Transverse colon (tissue), 4 donors: ENCODE results near the gene GRAP. TPM values are rescaled to one million over a fixed set of nuclear protein-coding genes. Genes with fewer than 3 reads are reported as not detected.

Experiments used
- DNase-seq: peaks from one replicate; pipeline ENCODE4 v3.0.0-alpha.2; 2019
- H3K27ac ChIP-seq, 4 donors: fragments of 200-600 bp; sonication (generic); 2 replicates each; pipeline ENCODE4 v1.5.1; 2016 to 2018; ENCODE audit warnings: inconsistent platforms in 4 of 4
- H3K27me3 ChIP-seq: fragments of 200-600 bp; sonication (generic); 2 replicates; pipeline ENCODE4 v1.5.1; 2017; ENCODE audit warnings: inconsistent platforms
- H3K36me3 ChIP-seq, 4 donors: fragments of 200-600 bp; sonication (generic); 2 replicates each; pipeline ENCODE4 v1.5.1; 2017 to 2019; ENCODE audit warnings: inconsistent platforms in 4 of 4
- H3K4me1 ChIP-seq, 4 donors: fragments of 200-600 bp; sonication (generic); 2 replicates each; pipeline ENCODE4 v1.5.1; 2017 to 2020; ENCODE audit warnings: inconsistent platforms in 4 of 4
- H3K4me3 ChIP-seq, 4 donors: fragments of 200-600 bp; sonication (generic); 1 replicate in 1 of 4; 2 replicates in 3 of 4; pipeline versions ENCODE4 v1.5.1 to v1.6.1; 2017 to 2019; ENCODE audit warnings: inconsistent platforms in 4 of 4
- H3K9me3 ChIP-seq, 2 donors: fragments of 200-600 bp; sonication (generic); 2 replicates each; pipeline ENCODE4 v1.5.1; 2017 to 2019; ENCODE audit warnings: inconsistent platforms in 2 of 2
- CTCF ChIP-seq, 5 experiments: fragments of 200-600 bp in 3 of 5; fragments of 450-650 bp in 2 of 5; sonication (generic) in 3 of 5; IDR thresholded peaks; 1 replicate in 2 of 5; 2 replicates in 3 of 5; pipeline ENCODE4 v1.5.1; 2016 to 2017; ENCODE audit warnings: antibody characterized with exemption in 5 of 5, inconsistent platforms in 3 of 5, mild to moderate bottlenecking in 2 of 5, moderate library complexity in 1 of 5
- EP300 ChIP-seq: sonication (generic); formaldehyde crosslinking; IDR thresholded peaks from one replicate; pipeline ENCODE4 v1.6.1; 2017; ENCODE audit warnings: antibody characterized with exemption, low read depth
- POLR2A ChIP-seq: fragments of 450-650 bp; IDR thresholded peaks from one replicate; pipeline ENCODE4 v1.6.1; 2016; ENCODE audit warnings: antibody characterized with exemption, mild to moderate bottlenecking, moderate library complexity
- POLR2AphosphoS5 ChIP-seq, 3 donors: sonication (generic); formaldehyde crosslinking; IDR thresholded peaks; one replicate each; pipeline ENCODE4 v1.6.1; 2016; ENCODE audit warnings: antibody characterized with exemption in 3 of 3
- WGBS, 2 donors: methylation state at CpG; one replicate each; pipeline ENCODE4 v1.1.5; 2018; ENCODE audit warnings: low coverage in 1 of 2; 5-methylcytosine and 5-hydroxymethylcytosine counted together
- in situ Hi-C, 4 donors: fragments of 200-750 bp; cut with MboI; loops; one replicate each; pipeline versions ENCODE4 v1.15.0 to v1.15.1; 2017; ENCODE audit warnings: low sequenced_read_pairs in 3 of 4, low pct_ligation_motif_present in 1 of 4, low pct_unique_long_range_greater_than_20kb in 1 of 4
- intact Hi-C: fragments of 100-400 bp; cut with DNase I; formaldehyde crosslinking; loops from one replicate; pipeline ENCODE4 v1.15.1; 2023; ENCODE audit warnings: low total_unique reads
- total RNA-seq, 4 donors: library from RNA; depleted of rRNA; stranded (reverse); fragments of >200 nt; gene quantifications; one replicate each; pipeline ENCODE4 v1.1.0, GENCODE V29; 2016

GRAP gene
- total RNA-seq, 4 donors from 2014 or later: 1.6 to 20.2 (median 5.5) TPM

DNA sequence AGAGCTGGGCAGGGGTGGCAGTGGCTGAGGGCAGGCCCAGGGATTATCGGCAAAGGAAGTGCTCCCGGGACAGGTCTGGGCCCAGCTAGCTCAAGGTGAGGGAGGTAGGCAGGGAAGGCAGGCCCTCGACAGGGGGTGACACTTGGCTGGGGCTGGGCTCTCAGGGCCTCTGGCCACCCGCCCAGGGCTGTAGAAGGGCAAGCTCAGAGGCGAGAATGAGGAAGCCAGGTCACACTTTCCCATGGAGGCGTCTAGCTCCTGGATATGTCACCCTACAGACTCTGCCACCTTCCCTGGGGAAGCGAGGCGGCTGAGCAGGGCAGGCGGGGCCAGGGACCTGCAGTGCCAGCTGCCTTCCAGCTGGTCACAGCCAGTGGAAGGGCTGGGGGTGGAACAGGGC is 61.3 kb downstream of the GRAP start:
- H3K36me3 ChIP-seq: no peaks in the 10 kb centered on the region
- H3K27me3 ChIP-seq: no peaks in the 10 kb centered on the region
- TF ChIP-seq POLR2AphosphoS5 (IDR thresholded peaks at IDR 0.05): no peak
- TF ChIP-seq POLR2A: no peak
- TF ChIP-seq EP300: no peak
- no peak for TF ChIP-seq CTCF (IDR thresholded peaks at IDR 0.05)
- H3K27ac ChIP-seq: peak overlapping the region; percentile 20 to 53 (median 28)
- peaks cover 15 to 50% (median 35%) of the 10 kb centered on the region in 4 donors for H3K4me1 ChIP-seq
- in situ Hi-C loops: no loop called here
- H3K9me3 ChIP-seq: no peaks in the 10 kb centered on the region
- DNase-seq: no peak
- 56% methylated on average over 9 of the region's 9 CpGs; no CpG with 5 or more reads in 1 of the 2 donors for WGBS, 2 donors
- intact Hi-C loops: no loop called here
- no peak overlapping the region for H3K4me3 ChIP-seq

- H3K9me3 ChIP-seq: no peaks in the 10 kb centered on the region
- in situ Hi-C loops (no loop called here), intact Hi-C loops (no loop called here)
- no peak overlapping the region for H3K4me3 ChIP-seq
- no peaks in the 10 kb centered on the region for H3K27me3 ChIP-seq
- TF ChIP-seq POLR2AphosphoS5 (IDR thresholded peaks at IDR 0.05) (no peak), POLR2A (no peak), CTCF (IDR thresholded peaks at IDR 0.05) (no peak), EP300 (no peak)
- no peak for DNase-seq
- peaks cover 17 to 55% (median 39%) of the 10 kb centered on the region in 4 donors for H3K4me1 ChIP-seq
- H3K36me3 ChIP-seq: no peaks in the 10 kb centered on the region
- no peak overlapping the region for H3K27ac ChIP-seq
- 91% methylated on average over 21 of the region's 21 CpGs; no CpG with 5 or more reads in 1 of the 2 donors for WGBS, 2 donors
These were observed 62.3 kb downstream of the GRAP start for GRCh38 chr17:18984273-18985114.

DNA sequence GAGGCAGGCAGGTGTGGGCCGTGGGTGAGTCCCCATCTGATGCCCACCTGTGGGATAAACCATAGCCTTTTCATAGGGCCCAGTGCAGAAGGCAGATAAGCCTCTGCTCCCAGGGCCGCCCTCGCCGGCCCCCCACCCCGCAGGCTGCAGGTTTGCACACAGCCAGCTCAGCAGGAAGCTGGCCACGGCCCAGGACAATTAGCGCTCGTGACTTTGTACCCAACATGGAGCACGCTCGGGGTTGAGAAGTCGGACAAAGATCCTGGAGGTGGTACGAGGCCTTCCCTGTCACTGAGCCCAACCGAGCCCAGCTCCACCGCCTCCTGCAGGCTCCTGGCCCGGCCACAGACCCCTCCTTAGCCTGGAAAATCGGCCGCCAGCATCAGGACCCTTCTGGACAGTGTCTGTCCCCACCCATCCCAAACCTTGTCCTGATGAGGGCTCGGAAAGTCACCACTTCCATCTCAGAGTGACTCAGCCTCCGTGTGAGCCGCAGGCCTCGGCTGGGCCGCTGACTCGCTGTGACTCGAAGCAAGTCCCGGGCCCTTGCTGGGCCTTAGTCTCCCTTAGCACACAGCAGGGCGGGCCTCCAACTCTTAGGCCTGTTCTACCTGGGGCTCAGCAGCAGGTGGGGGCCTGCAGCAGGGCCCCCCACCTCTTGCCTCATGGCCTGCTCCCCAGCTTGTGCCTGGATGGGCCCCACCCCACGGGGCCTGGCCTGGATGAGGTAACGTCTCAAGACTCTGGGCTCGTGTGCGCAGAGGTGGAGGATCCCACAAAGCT is 64.9 kb downstream of the GRAP start:
- Histone ChIP-seq H3K36me3 (no peaks in the 10 kb centered on the region), H3K27ac (peak overlapping the region; percentile 87 to 94 (median 88)), H3K27me3 (no peaks in the 10 kb centered on the region), H3K4me3 (no peak overlapping the region), H3K9me3 (no peaks in the 10 kb centered on the region), H3K4me1 (peaks cover 9 to 43% (median 33%) of the 10 kb centered on the region in 4 donors)
- in situ Hi-C loops: no loop called here
- TF ChIP-seq POLR2A (peak; percentile 40), POLR2AphosphoS5 (IDR thresholded peaks at IDR 0.05) (peak in 2 of 3 donors; percentile 28 to 57), CTCF (IDR thresholded peaks at IDR 0.05) (no peak), EP300 (no peak)
- WGBS, 2 donors: 63% methylated on average over 28 of the region's 30 CpGs; no CpG with 5 or more reads in 1 of the 2 donors
- intact Hi-C loops: no loop called here
- DNase-seq: peak; percentile 92

DNA sequence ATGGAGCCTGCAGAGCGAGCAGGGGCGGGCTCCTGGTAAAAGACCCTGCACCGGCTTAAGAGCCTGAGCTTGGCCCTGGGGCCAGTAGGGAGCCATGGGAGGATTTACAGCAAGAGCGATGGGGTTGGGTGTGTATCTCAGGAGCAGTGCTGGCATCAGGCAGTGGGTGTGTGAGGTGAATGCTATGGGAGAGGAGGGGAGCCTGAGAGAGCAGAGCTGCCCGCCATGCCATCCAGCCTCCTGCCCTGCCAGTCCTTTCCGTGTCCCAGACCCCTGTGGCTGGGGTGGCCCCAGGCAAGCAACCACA is 65.5 kb downstream of the GRAP start:
- no peaks in the 10 kb centered on the region for H3K36me3 ChIP-seq
- no peaks in the 10 kb centered on the region for H3K9me3 ChIP-seq
- no peak for TF ChIP-seq POLR2AphosphoS5 (IDR thresholded peaks at IDR 0.05)
- no peak for DNase-seq
- intact Hi-C loops (no loop called here), in situ Hi-C loops (no loop called here)
- no peak overlapping the region for H3K4me3 ChIP-seq
- peaks cover 9 to 49% (median 37%) of the 10 kb centered on the region in 4 donors for H3K4me1 ChIP-seq
- 62% methylated on average over 6 of the region's 6 CpGs; no CpG with 5 or more reads in 1 of the 2 donors for WGBS, 2 donors
- H3K27ac ChIP-seq: peak overlapping the region; percentile 87 to 94 (median 88)
- H3K27me3 ChIP-seq: no peaks in the 10 kb centered on the region
